ENCODE data around the gene ITPKA.

The ITPKA gene

DNA sequence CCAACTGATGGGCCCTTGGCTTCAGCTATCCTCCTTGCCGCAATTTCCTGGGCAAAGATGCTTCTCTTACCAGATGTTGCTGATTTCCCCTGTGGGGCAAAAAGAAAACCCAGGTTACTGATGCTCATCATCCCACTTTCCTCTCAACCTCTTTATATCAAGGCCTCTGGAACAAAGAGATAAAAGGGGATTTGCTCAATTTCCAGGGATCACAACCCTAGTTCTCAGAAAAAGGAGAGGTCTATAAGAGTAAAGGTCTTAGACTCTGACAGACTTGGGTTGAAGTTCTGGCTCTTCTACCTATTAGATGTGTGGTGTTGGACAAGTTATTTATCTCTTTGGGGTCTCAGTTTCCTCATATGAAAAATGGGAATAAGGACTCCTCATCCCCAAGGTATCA, 41.9 kb downstream of the ITPKA start:
- POLR2A ChIA-PET = no interaction called here
- Histone ChIP-seq H3K27me3 (replicated peaks in 2 of 5; ENCODE audit: control insufficient read depth in 4 of 5, insufficient read depth in 5 of 5, low read length in 4 of 5) (no peaks in the 10 kb centered on the region), H3K9me3 (ENCODE audit: control extremely low read depth in 1 of 5, control insufficient read depth in 4 of 5, insufficient read depth in 2 of 5, low read depth in 1 of 5, low read length in 4 of 5) (no peaks in the 10 kb centered on the region), H3K36me3 (ENCODE audit: control insufficient read depth in 4 of 4, insufficient read depth in 4 of 4, low read length in 3 of 4) (peaks cover 10 to 47% (median 32%) of the 10 kb centered on the region in 4 experiments), H3K4me1 (ENCODE audit: control extremely low read depth in 1 of 4, control insufficient read depth in 4 of 4, insufficient read depth in 4 of 4, low read length in 3 of 4) (peaks cover 0 to 5% (median under 1%) of the 10 kb centered on the region in 4 experiments), H3K4me3 (ENCODE audit: control insufficient read depth in 1 of 7, extremely low read depth in 1 of 7, insufficient read depth in 4 of 7, low read depth in 2 of 7, low read length in 6 of 7) (no peak overlapping the region), H3K27ac (ENCODE audit: insufficient read depth in 1 of 2, low read depth in 1 of 2, low read length in 2 of 2, poor library complexity in 1 of 2, severe bottlenecking in 2 of 2) (no peak overlapping the region)
- DNase-seq = no peak
- WGBS (ENCODE audit: insufficient coverage) = 100% methylated on average over 1 of the region's 1 CpG
- CTCF ChIA-PET = no interaction called here

- Histone ChIP-seq H3K27me3 (replicated peaks in 2 of 5; ENCODE audit: control insufficient read depth in 4 of 5, insufficient read depth in 5 of 5, low read length in 4 of 5) (no peaks in the 10 kb centered on the region), H3K9me3 (ENCODE audit: control extremely low read depth in 1 of 5, control insufficient read depth in 4 of 5, insufficient read depth in 2 of 5, low read depth in 1 of 5, low read length in 4 of 5) (no peaks in the 10 kb centered on the region), H3K36me3 (ENCODE audit: control insufficient read depth in 4 of 4, insufficient read depth in 4 of 4, low read length in 3 of 4) (peaks cover 10 to 39% (median 28%) of the 10 kb centered on the region in 4 experiments), H3K4me3 (ENCODE audit: control insufficient read depth in 1 of 7, extremely low read depth in 1 of 7, insufficient read depth in 4 of 7, low read depth in 2 of 7, low read length in 6 of 7) (no peak overlapping the region), H3K4me1 (ENCODE audit: control extremely low read depth in 1 of 4, control insufficient read depth in 4 of 4, insufficient read depth in 4 of 4, low read length in 3 of 4) (no peaks in the 10 kb centered on the region), H3K27ac (ENCODE audit: insufficient read depth in 1 of 2, low read depth in 1 of 2, low read length in 2 of 2, poor library complexity in 1 of 2, severe bottlenecking in 2 of 2) (no peak overlapping the region)
- CTCF ChIA-PET = no interaction called here
- WGBS (ENCODE audit: insufficient coverage) = 97% methylated on average over 10 of the region's 11 CpGs
- DNase-seq = no peak
- POLR2A ChIA-PET = no interaction called here
Observed at GRCh38 chr15:41536866-41537265, 43.2 kb downstream of the ITPKA start.

DNA sequence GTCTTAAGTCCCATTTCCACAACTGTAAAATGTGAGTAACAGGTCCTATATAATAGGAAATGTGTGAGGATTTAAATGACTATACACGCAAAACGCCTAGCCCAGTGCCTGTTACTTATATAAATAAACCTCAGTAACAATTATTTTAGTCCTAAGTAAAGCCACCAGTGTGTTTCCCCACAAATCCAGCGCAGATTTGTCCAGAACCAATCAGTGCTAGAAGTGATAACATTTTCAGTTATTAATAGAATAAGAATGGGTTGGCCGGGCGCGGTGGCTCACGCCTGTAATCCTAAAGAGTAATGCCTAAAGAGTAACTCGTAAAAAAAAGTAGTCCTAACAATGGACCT, 49.8 kb downstream of the ITPKA start:
- ChIA-PET CTCF (interaction anchor here (0.6 to 1.2 kb wide), 3 partner anchors 14 to 27 kb away, joined by 3 to 6 read pairs (median 4); no protein-coding TSS in a partner anchor), POLR2A (interaction anchor here (1.3 kb wide), 1 partner anchor 41 kb away, joined by 3 read pairs; no protein-coding TSS in a partner anchor)
- DNase-seq = no peak
- Histone ChIP-seq H3K27ac (ENCODE audit: insufficient read depth in 1 of 2, low read depth in 1 of 2, low read length in 2 of 2, poor library complexity in 1 of 2, severe bottlenecking in 2 of 2) (peak overlapping the region; percentile 72 to 88), H3K36me3 (ENCODE audit: control insufficient read depth in 4 of 4, insufficient read depth in 4 of 4, low read length in 3 of 4) (no peaks in the 10 kb centered on the region), H3K4me1 (ENCODE audit: control extremely low read depth in 1 of 4, control insufficient read depth in 4 of 4, insufficient read depth in 4 of 4, low read length in 3 of 4) (peaks cover 3 to 11% (median 5%) of the 10 kb centered on the region in 4 experiments), H3K27me3 (replicated peaks in 2 of 5; ENCODE audit: control insufficient read depth in 4 of 5, insufficient read depth in 5 of 5, low read length in 4 of 5) (no peaks in the 10 kb centered on the region), H3K9me3 (ENCODE audit: control extremely low read depth in 1 of 5, control insufficient read depth in 4 of 5, insufficient read depth in 2 of 5, low read depth in 1 of 5, low read length in 4 of 5) (no peaks in the 10 kb centered on the region), H3K4me3 (ENCODE audit: control insufficient read depth in 1 of 7, extremely low read depth in 1 of 7, insufficient read depth in 4 of 7, low read depth in 2 of 7, low read length in 6 of 7) (peak overlapping the region; percentile 91 to 99 (median 96))
- WGBS (ENCODE audit: insufficient coverage) = 0% methylated on average over 5 of the region's 8 CpGs

DNA sequence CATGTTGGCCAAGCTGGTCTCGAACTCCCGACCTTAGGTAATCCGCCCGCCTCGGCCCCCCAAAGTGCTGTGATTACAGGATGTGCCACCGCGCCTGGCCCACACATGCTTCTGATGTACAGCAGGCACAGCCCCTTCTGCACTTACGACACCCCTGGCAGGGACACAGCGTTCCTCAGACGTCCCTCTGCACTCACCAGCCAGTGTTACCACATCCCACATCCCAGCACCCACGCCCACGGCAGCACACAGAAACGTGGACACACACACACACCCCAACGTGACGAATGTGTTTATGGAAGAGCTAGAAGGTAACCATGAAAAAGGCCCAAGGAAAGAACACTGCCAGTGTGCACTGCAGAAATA, 51.0 kb downstream of the ITPKA start:
- ChIA-PET POLR2A (interaction anchor here (0.6 to 1.3 kb wide), 3 partner anchors 42 to 1039 kb away, joined by 3 read pairs; partner anchors contain the start of gene MGA), CTCF (interaction anchor here (1.0 to 1.2 kb wide), 3 partner anchors 13 to 161 kb away, joined by 3 to 6 read pairs (median 4); no protein-coding TSS in a partner anchor)
- no peaks in the 10 kb centered on the region for H3K27me3 ChIP-seq (replicated peaks in 2 of 5; ENCODE audit: control insufficient read depth in 4 of 5, insufficient read depth in 5 of 5, low read length in 4 of 5)
- peak overlapping the region in 2 of 7 experiments; percentile 92 to 99 for H3K4me3 ChIP-seq (ENCODE audit: control insufficient read depth in 1 of 7, extremely low read depth in 1 of 7, insufficient read depth in 4 of 7, low read depth in 2 of 7, low read length in 6 of 7)
- H3K9me3 ChIP-seq (ENCODE audit: control extremely low read depth in 1 of 5, control insufficient read depth in 4 of 5, insufficient read depth in 2 of 5, low read depth in 1 of 5, low read length in 4 of 5) = no peaks in the 10 kb centered on the region
- H3K36me3 ChIP-seq (ENCODE audit: control insufficient read depth in 4 of 4, insufficient read depth in 4 of 4, low read length in 3 of 4) = no peaks in the 10 kb centered on the region
- WGBS (ENCODE audit: insufficient coverage) = 97% methylated on average over 7 of the region's 15 CpGs
- H3K4me1 ChIP-seq (ENCODE audit: control extremely low read depth in 1 of 4, control insufficient read depth in 4 of 4, insufficient read depth in 4 of 4, low read length in 3 of 4) = peaks cover 3 to 11% (median 5%) of the 10 kb centered on the region in 4 experiments
- H3K27ac ChIP-seq (ENCODE audit: insufficient read depth in 1 of 2, low read depth in 1 of 2, low read length in 2 of 2, poor library complexity in 1 of 2, severe bottlenecking in 2 of 2) = no peak overlapping the region
- peak in 2 of 3 donors; percentile 20 to 33 for DNase-seq

DNA sequence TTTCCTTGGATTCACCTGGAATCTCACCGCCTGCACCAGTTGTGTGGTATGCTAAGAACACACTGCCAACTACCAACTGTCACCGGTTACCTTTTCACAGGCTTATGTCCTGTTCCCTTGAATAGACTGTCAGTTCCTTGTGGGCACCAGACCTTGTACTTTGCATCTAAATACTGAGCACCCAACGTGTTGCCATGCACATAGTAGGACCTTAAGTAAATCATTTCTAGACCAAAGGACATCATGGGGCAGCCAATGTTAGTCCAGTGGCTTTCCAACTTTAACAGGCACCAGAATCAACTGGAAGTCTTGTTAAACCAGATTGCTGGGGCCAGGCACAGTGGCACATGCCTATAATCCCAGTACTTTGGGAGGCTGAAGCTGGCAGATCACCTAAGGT, 51.5 kb downstream of the ITPKA start:
- POLR2A ChIA-PET = no interaction called here
- no peak for DNase-seq
- CTCF ChIA-PET = interaction anchor here (2.2 kb wide), 1 partner anchor 12 kb away, joined by 14 read pairs; no protein-coding TSS in a partner anchor
- 98% methylated on average over 3 of the region's 3 CpGs for WGBS (ENCODE audit: insufficient coverage)
- Histone ChIP-seq H3K27ac (ENCODE audit: insufficient read depth in 1 of 2, low read depth in 1 of 2, low read length in 2 of 2, poor library complexity in 1 of 2, severe bottlenecking in 2 of 2) (no peak overlapping the region), H3K36me3 (ENCODE audit: control insufficient read depth in 4 of 4, insufficient read depth in 4 of 4, low read length in 3 of 4) (no peaks in the 10 kb centered on the region), H3K4me3 (ENCODE audit: control insufficient read depth in 1 of 7, extremely low read depth in 1 of 7, insufficient read depth in 4 of 7, low read depth in 2 of 7, low read length in 6 of 7) (no peak overlapping the region), H3K4me1 (ENCODE audit: control extremely low read depth in 1 of 4, control insufficient read depth in 4 of 4, insufficient read depth in 4 of 4, low read length in 3 of 4) (peaks cover 3 to 11% (median 5%) of the 10 kb centered on the region in 4 experiments), H3K9me3 (ENCODE audit: control extremely low read depth in 1 of 5, control insufficient read depth in 4 of 5, insufficient read depth in 2 of 5, low read depth in 1 of 5, low read length in 4 of 5) (no peaks in the 10 kb centered on the region), H3K27me3 (replicated peaks in 2 of 5; ENCODE audit: control insufficient read depth in 4 of 5, insufficient read depth in 5 of 5, low read length in 4 of 5) (no peaks in the 10 kb centered on the region)

DNA sequence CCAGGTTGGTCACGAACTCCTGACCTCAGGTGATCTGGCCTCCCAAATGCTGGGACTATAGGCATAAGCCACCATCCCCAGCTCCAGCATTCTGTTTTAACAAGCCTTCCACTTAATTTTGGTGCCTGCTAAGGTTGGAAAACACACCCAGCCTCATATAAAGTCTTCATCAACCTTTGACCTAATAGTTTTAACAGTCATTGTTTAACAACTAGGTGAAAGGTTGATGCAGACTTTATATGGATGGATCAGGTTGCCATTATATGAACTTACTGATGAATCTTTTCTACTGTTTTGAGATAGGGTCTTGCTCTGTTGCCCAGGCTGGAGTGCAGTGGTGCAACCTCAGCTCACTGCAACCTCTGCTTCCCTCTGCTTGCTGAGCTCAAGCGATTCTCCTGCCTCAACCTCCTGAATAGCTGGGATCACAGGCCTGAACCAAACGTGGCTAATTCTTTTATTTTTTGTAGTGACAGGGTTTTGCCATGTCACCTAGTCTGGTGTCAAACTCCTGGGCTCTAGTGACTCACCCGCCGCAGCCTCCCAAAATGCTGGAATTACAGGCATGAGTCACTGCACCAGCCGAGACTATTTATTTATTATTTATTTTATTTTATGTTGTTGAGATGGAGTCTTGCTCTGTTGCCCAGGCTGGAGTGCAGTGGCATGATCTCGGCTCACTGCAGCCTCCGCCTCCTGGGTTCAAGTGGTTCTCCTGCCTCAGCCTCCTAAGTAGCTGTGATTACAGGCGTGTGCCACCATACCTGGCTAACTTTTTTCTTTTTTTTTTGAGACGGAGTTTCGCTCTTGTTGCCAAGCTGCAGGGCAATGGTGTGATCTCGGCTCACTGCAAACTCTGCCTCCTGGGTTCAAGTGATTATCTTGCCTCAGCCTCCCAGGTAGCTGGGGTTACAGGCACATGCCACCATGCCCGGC, 53.4 kb downstream of the ITPKA start:
- no peaks in the 10 kb centered on the region for H3K27me3 ChIP-seq (replicated peaks in 2 of 5; ENCODE audit: control insufficient read depth in 4 of 5, insufficient read depth in 5 of 5, low read length in 4 of 5)
- H3K9me3 ChIP-seq (ENCODE audit: control extremely low read depth in 1 of 5, control insufficient read depth in 4 of 5, insufficient read depth in 2 of 5, low read depth in 1 of 5, low read length in 4 of 5) = no peaks in the 10 kb centered on the region
- no peak overlapping the region for H3K27ac ChIP-seq (ENCODE audit: insufficient read depth in 1 of 2, low read depth in 1 of 2, low read length in 2 of 2, poor library complexity in 1 of 2, severe bottlenecking in 2 of 2)
- WGBS (ENCODE audit: insufficient coverage) = 92% methylated on average over 6 of the region's 13 CpGs
- H3K36me3 ChIP-seq (ENCODE audit: control insufficient read depth in 4 of 4, insufficient read depth in 4 of 4, low read length in 3 of 4) = no peaks in the 10 kb centered on the region
- ChIA-PET CTCF (interaction anchor here (2.2 kb wide), 1 partner anchor 10 kb away, joined by 14 read pairs; no protein-coding TSS in a partner anchor), POLR2A (no interaction called here)
- DNase-seq = peak in 1 of 3 donors; percentile 18
- H3K4me1 ChIP-seq (ENCODE audit: control extremely low read depth in 1 of 4, control insufficient read depth in 4 of 4, insufficient read depth in 4 of 4, low read length in 3 of 4) = peaks cover 3 to 11% (median 5%) of the 10 kb centered on the region in 4 experiments
- H3K4me3 ChIP-seq (ENCODE audit: control insufficient read depth in 1 of 7, extremely low read depth in 1 of 7, insufficient read depth in 4 of 7, low read depth in 2 of 7, low read length in 6 of 7) = no peak overlapping the region

All from common myeloid progenitor, CD34-positive (primary cell).